ENCODE results near the gene FAM3D. TPM values are rescaled to one million over a fixed set of nuclear protein-coding genes. Genes with fewer than 3 reads are reported as not detected.

Gene FAM3D
- total RNA-seq, 1 experiment from 2014 or later, result not detected

- Histone ChIP-seq H3K27me3 (no peaks in the 10 kb centered on the region), H3K36me3 (no peaks in the 10 kb centered on the region), H3K27ac (no peak overlapping the region), H3K4me3 (no peak overlapping the region), H3K9me3 (replicated peaks) (no peaks in the 10 kb centered on the region), H3K4me1 (no peaks in the 10 kb centered on the region; the same call in 1 of the 2 replicates)
- peak in 1 of 2 experiments; percentile 61 for DNase-seq
Measured at GRCh38 chr3:58588030-58588614, 78.5 kb downstream of the FAM3D start.

- no peak overlapping the region for H3K27ac ChIP-seq
- DNase-seq, result no peak
- H3K4me3 ChIP-seq, result no peak overlapping the region
- H3K36me3 ChIP-seq, result no peaks in the 10 kb centered on the region
- peaks cover 11% of the 10 kb centered on the region for H3K4me1 ChIP-seq
- no peaks in the 10 kb centered on the region for H3K27me3 ChIP-seq
- H3K9me3 ChIP-seq (replicated peaks), result no peaks in the 10 kb centered on the region
Measured at GRCh38 chr3:58586776-58587192, 79.8 kb downstream of the FAM3D start.

GRCh38 chr3:58585994-58586393 lies 80.6 kb downstream of the FAM3D start:
- DNase-seq, result peak in 1 of 2 experiments; percentile 31
- Histone ChIP-seq H3K36me3 (no peaks in the 10 kb centered on the region), H3K4me1 (peaks cover 16% of the 10 kb centered on the region), H3K9me3 (replicated peaks) (no peaks in the 10 kb centered on the region), H3K27me3 (no peaks in the 10 kb centered on the region), H3K27ac (no peak overlapping the region; the same call in 1 of the 2 replicates), H3K4me3 (peak overlapping the region; percentile 54; the same call in 1 of the 2 replicates)

- Histone ChIP-seq H3K36me3 (no peaks in the 10 kb centered on the region), H3K27ac (peak overlapping the region; percentile 77), H3K4me1 (peaks cover 23% of the 10 kb centered on the region), H3K4me3 (peak overlapping the region; percentile 54), H3K27me3 (no peaks in the 10 kb centered on the region), H3K9me3 (replicated peaks) (no peaks in the 10 kb centered on the region)
- peak; percentile 75 to 76 for DNase-seq
Measured at GRCh38 chr3:58585005-58585786, 81.4 kb downstream of the FAM3D start.

GRCh38 chr3:58584690-58585004 lies 81.9 kb downstream of the FAM3D start:
- H3K4me1 ChIP-seq, result peaks cover 23% of the 10 kb centered on the region
- no peaks in the 10 kb centered on the region for H3K9me3 ChIP-seq (replicated peaks)
- H3K4me3 ChIP-seq, result peak overlapping the region; percentile 54
- H3K36me3 ChIP-seq, result no peaks in the 10 kb centered on the region
- peak overlapping the region; percentile 77 for H3K27ac ChIP-seq
- no peaks in the 10 kb centered on the region for H3K27me3 ChIP-seq
- DNase-seq, result no peak

Other genes starting within 250 kb of the FAM3D start
- gene PDHB, start 232.9 kb downstream of the FAM3D start, total RNA-seq (2014; rRNA removed; shearing (Covaris generic)), result 60.4 and 63.7 TPM in 2 replicates
- 10.9 and 11.5 TPM in 2 replicates for gene KCTD6, start 174.7 kb downstream of the FAM3D start, total RNA-seq (2014; rRNA removed; shearing (Covaris generic))
- 0.15 and 0.26 TPM in 2 replicates for gene ACOX2, start 129.6 kb downstream of the FAM3D start, total RNA-seq (2014; rRNA removed; shearing (Covaris generic))
- 2.0 and 2.6 TPM in 2 replicates for gene FAM107A, start 89.4 kb downstream of the FAM3D start, total RNA-seq (2014; rRNA removed; shearing (Covaris generic))